HG03575 (cell line): ENCODE results near the gene FIBCD1.

Experiments used
- ATAC-seq: cut with Tn5 transposase; IDR thresholded peaks from one replicate; pipeline ENCODE4 v1.9.1; 2021; ENCODE audit not compliant: unreplicated experiment, insufficient number of reproducible peaks, low FRiP score; ENCODE audit errors: extremely low read depth

Gene FIBCD1

DNA sequence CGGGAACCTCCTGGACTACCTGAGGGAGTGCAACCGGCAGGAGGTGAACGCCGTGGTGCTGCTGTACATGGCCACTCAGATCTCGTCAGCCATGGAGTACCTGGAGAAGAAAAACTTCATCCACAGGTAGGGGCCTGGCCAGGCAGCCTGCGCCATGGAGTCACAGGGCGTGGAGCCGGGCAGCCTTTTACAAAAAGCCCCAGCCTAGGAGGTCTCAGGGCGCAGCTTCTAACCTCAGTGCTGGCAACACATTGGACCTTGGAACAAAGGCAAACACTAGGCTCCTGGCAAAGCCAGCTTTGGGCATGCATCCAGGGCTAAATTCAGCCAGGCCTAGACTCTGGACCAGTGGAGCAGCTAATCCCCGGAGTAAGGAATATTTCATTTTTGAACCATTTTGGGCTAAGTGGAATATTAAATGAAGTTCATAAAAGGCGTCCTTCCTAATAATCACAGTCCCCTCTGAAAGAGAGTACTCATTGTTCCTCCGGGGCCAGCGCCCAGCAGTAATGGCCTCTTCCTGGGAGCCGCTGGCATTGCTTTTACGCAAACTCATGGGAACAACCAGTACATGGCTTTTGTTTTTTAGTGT lies 66.0 kb downstream of the FIBCD1 start:
- no peak for ATAC-seq

DNA sequence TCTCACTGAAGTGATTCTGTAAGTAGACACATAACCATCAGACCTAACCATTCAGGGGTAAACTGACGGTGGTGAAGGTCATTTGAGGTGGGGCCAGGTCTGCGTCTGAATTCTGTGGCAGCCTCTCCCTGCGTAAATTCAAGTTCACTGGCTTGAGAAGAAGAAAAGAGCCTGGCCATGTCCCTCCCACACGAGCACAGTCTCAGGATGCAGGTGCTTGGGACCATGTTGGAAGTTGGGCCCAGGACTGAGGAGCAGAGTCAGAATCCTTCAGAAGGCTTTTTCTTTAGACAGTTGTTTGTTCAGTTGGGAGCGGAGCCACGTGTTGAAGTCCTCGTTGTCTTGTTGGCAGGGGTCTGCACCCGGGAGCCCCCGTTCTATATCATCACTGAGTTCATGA lies 66.5 kb downstream of the FIBCD1 start:
- no peak for ATAC-seq

DNA sequence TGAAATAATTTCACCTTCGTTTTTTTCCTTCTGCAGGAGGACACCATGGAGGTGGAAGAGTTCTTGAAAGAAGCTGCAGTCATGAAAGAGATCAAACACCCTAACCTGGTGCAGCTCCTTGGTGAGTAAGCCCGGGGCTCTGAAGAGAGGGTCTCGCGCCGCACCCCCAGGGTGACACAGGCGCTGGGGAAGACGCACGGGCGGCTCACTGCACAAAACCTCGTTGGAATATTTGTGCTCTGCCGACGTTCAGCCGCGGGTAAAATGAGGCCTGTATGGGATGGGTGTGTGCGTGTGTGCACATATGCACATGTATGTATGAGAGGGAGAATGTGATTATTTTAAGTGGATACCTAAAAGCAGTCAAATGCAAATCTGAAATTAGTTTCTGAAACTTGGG lies 67.0 kb downstream of the FIBCD1 start:
- no peak for ATAC-seq

DNA sequence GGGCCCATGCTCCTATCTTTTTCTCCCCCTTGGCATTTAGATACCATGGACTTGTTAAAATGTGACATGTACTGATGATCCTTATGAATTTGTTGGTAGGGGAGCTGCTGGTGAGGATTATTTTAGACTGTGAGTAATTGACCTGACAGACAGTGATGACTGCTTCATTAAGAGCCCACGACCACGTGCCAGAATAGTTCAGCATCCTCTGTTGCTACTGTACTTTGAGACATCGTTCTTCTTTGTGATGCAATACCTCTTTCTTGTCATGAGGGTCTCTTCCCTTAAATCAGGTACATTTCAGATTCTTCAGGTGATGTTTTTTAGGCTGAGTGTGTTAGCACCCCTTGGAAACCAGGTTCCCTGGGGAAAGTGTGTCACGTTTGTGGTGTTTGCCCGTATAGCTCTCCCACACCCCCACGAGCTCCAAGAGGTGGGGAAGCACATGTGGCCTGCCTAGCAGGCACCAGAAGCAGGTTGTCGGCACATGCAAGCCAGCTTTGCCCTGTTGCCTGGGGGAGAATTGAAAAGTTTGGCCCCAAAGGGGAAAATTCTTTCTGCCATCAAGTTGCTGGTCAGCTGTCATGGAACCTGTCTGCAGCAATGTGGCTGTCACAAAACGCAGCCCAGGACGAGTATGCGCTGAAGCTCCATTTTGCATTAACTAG lies 67.5 kb downstream of the FIBCD1 start:
- ATAC-seq = no peak

DNA sequence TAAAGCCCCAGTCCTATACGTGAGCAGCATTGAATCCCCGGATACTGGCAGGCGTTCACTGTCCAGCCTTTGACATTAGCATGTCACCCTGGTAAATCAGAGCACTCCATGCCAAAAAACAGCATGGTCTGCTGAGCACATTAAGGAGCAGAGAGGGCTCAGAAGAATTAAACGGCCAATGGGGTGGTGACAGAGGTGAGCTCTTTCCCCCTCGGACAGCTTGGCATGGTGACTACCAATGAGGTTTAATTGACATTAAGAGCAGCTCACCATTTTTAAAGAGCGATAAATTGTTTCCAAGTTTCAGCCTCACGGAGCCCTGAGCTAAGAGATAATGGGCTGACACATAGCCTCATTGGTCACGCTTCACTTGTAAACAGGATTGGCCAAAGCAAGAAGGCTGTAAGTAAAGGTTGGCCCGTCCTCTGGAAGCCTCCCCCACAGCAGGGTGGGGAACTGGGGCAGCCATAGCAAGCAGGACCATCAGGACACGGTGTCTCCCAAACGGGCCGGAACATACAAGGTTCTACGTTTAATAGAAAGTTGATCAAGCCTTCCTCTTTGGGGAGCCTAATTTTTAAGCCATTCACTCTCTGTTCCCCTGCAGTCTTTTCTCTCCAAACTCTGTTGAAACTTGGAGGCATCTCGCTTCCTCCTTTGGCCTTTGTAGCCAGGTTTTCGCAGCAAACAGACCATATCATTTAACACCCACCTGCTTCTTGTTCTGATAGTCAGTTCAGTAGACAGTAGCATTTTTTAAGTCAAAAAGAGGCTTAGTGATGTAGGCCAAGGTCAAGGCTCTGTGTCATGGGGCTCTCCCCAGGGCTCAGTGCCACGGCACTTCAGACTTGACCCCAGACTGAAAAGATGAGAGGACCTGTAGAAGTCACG lies 68.3 kb downstream of the FIBCD1 start:
- no peak for ATAC-seq

DNA sequence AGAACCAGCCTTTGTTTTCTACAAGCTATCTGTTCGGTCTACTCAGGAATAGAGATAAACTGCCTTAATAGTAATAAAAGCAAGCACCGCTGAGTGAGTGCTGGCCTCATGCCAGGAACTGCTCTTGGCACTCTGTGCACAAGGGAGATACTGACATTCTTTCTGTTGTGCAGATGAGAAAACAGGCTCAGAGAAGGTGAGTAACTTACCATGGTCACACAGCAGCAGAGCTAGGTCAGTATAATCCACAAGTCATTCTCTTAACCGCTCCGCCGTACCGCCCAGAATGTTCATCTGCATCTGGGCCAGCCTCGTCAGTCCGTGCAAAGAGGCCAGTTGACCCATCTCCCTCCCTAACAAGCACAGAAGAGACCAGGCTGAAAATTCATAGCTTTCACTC lies 69.8 kb downstream of the FIBCD1 start:
- ATAC-seq = no peak

DNA sequence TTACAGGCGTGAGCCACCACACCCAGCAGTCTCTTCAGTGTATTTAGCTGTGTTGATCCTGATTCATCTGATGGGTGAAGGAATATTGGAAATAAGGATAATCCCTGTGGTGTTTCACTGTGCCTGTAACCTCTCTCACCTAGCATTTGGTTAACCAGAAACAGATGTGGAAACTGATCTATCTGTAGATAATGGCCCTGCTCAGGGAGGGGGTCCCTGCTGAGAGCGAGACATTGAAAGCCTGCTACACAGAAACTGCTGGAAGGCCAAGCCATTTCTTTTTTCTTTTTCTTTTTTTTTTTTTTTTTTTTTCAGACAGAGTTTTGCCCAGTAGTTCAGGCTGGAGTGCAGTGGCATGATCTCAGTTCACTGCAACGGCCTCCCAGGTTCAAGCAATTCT lies 70.8 kb downstream of the FIBCD1 start:
- ATAC-seq = no peak

DNA sequence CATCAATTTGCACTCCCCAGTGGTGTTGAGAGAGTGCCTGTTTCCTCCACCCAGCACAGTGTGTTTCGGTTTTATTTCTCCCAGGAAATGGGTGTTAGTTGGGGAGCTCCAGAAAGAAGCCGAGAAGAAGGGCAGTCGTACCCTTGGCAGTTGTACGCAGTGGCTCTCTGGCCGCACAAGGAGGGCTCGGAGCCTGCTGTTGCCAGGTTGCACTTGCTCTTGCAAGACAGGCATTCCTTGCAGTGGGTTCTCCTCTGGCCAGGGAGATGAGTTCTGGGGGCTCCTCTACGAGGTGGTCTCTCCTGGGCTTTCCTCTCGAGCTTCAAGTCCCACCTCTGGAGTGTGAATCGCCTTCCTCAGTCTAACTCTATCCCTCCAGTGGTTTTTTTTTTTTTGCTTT lies 71.5 kb downstream of the FIBCD1 start:
- ATAC-seq = no peak

DNA sequence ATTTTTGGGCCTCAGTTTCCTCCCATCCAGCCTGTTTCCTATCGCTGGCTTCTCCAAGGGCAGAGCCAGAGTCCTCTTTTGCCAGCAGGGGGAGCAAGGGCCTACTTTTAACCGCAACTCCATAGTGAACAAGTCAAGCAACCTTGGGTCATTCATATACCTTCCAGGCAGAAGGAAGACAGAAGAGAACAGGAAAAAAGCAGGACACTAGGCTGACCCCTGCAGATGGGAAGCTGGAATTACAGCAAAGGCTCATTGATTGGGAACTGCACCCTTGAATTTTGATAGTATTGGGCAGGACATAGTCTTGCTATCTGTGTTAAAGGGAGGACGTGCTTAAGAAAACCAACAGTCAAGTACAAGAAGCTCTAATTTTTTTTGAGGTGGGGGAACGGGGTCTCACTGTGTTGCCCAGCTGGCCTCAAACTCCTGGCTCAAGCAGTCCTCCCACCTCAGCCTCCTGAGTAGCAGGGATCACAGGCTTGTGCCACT lies 72.5 kb downstream of the FIBCD1 start:
- ATAC-seq = no peak

DNA sequence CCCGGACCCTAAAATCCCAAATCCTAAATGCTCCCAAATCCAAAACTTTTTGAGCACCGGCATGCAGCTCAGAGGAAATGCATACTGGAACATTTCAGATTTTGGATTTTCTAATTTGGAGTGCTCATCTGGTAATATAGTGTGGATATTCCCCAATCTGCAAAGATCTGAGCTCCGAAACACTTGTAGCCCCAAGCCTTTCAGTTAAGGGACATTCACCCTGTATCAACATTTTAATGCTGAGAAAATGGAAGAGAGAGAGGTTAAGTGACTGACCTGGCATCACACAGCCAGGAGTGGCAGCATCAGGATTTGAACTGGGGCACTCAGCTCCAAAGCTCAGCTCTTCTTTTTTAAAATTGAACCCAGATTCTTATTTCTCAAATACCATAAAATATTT lies 73.1 kb downstream of the FIBCD1 start:
- ATAC-seq = no peak

DNA sequence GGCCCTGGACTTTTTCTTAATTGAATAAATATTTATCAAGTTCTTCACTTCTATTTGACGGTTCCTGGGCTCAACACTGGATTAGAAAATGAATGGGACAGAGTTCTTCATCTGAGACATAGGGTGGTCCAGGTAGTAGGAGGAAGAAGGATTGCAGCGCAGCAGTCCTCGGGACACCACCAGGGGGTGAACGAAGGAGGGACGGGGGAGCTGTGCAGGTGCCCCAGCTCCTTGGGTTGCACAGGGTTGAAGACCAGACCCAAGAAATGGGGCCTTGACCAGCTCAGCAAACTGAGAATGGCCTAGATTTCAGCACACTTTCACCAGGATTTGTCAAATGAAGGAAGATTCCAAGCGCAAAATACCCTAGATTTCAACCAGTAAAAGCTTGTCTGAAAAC lies 74.5 kb downstream of the FIBCD1 start:
- no peak for ATAC-seq

DNA sequence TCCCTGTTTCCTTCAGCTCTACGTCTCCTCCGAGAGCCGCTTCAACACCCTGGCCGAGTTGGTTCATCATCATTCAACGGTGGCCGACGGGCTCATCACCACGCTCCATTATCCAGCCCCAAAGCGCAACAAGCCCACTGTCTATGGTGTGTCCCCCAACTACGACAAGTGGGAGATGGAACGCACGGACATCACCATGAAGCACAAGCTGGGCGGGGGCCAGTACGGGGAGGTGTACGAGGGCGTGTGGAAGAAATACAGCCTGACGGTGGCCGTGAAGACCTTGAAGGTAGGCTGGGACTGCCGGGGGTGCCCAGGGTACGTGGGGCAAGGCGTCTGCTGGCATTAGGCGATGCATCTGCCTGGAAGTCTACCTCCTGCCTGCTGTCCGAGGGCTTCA lies 76.3 kb downstream of the FIBCD1 start:
- ATAC-seq = no peak

DNA sequence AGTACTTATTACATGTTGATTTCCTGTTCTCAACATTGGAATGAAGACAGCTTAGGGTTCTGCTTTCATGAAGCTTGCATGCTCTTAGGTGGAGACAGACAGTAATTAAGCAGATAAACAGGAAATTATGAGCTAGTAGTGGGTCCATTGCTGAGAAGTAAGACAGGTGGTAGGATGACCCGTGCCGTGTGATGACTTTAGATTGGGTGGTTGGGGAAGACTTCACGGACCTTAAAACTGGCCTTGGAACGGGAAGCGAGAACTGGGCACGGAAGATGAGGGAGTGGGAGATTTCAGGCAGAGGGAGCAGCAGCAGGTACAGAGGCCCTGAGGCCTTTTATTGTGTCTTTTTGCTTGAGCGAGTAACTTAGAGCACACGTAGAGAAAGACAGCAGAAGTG lies 76.8 kb downstream of the FIBCD1 start:
- ATAC-seq = no peak

DNA sequence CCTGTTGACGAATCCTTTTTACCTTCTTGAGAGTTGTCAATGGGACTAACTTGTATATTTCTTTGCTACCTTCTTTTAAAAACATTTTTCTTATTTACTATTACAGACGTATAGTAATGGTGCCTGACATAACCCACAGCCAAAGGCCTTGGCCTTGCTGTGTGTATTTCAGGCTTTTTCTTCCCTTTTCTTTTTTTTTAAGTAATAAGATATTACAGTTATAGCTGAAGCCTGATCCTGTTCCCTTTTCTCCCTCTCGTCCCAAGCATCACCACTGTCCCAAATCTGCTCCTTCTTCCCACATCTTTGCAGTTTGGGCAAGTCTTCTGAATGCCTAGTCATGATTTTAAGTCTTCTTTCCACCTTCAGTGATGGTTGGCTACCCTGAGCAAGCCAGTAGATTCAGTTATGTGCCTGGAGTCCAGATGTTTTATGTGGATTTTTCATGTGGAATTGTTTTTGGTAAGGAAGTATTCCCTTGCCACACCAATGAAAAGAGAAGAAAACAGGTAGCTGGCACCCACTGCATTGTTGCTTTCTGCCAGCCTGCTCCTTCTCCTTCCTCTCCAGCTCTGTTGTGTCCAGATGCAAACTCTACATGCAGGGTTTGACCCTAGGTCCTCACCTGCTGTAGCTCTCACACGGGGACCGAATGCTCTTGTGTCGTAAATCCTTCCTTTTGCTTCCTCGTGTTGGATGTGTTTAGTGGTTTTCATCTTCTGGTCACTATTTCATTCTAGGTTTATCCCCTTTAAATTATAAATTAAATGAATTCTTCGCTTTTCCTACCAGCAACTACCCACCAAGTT lies 77.5 kb downstream of the FIBCD1 start:
- ATAC-seq = no peak

DNA sequence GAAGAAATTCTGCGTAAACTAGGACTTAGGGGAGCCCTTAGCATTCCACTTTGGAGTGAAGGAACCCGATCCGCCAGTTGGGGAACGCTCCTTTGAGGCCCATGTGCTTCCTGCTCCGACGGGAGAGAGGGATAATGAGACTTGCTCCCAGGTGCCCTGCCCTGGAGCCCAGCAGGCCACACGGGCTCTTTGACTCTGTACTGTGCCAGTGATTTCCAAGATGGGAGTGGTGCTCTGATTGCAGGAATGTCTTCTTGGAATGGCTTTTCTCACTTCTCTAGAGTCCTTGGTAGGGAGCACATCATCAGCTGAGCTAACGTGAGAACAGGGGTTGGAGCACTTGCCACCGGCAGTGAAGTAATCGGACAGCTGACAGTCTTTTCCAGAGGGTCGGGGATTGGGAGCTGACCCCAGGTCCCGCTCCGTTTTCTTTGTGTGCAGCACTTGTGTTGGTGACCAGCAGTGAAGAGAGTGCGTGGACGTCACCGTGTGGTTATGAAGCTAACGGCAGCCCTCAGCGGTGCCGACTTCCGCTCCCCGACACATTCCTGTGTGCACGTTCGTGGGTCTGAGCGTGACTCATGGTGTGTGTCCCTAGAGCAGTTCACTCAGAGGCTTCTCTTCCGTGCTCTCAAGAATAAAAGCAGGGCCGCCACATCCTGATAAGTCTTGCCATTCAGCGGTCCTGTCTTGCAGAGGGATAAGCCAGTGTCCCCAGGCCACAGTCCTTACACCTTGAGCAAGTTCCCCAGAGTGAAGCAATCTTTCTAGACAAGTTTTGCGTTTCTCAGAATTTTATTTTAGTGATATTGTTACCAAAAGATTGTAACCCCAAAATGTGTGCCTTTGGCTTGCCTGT lies 78.4 kb downstream of the FIBCD1 start:
- no peak for ATAC-seq

DNA sequence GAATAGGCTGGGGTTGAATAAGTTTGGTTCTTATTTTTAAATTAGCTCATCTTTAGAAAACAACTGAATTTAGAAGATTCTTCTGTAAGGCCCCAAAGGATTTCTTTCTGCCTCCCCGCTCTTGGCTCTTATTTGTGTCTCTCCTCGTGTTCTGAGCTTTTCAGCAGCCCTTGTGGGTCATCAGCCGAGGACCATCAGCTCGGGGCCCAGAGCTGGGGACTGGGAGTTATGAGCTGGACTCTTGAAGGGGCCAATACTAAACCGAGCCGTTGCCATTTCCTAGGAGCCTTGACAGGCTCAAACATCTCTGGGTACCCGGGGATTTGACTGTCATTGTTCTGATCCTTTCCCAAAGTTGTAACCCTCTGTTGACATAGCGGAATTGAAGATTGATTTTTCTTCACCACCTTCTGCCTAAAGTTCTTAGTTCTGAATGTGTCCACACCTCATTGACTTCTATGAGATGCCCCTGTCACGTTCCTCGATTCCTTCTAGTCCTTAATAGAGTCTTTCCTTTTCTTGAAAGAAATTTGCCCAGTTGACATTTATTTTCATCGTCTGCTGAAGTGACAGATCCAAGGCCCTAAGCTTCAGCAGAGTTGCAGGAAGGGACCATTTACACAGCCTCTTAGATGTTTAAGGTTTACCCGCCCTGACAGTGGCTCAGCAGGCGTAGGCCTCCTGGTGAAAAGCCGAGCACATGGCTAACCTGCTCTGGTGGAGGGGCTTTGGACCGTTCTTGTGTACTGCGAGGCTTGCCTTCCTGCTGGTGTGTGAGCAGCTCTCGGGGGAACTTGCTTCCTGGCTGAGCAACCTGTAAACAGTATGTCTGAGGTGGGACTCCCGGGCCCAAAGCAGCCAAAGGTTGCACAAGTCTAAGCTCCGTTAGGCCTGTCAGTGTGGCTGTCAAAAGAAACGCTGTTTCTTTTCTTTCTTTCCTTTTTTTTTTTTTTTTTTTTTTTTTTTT lies 80.0 kb downstream of the FIBCD1 start:
- no peak for ATAC-seq
